ENCODE measurements around the gene TPCN1. TPM values are rescaled to one million over a fixed set of nuclear protein-coding genes. Genes with fewer than 3 reads are reported as not detected.

Gene TPCN1
- total RNA-seq, 1 donor from 2014 or later, result 34.9 TPM

GRCh38 chr12:113244047-113244460, 22.8 kb downstream of the TPCN1 start:
- Histone ChIP-seq H3K36me3 (ENCODE audit: control insufficient read depth, insufficient read depth, low read length) (no peaks in the 10 kb centered on the region), H3K27me3 (ENCODE audit: control insufficient read depth, insufficient read depth, low read length) (no peaks in the 10 kb centered on the region), H3K4me3 (ENCODE audit: low read depth, low read length) (no peak overlapping the region)
- DNase-seq (ENCODE audit: low read depth), result no peak
- no peak for TF ChIP-seq CTCF (IDR thresholded peaks at IDR 0.05; ENCODE audit: insufficient read depth, low read length, poor library complexity, severe bottlenecking)

- Histone ChIP-seq H3K4me3 (ENCODE audit: low read depth, low read length) (no peak overlapping the region), H3K27me3 (ENCODE audit: control insufficient read depth, insufficient read depth, low read length) (no peaks in the 10 kb centered on the region), H3K36me3 (ENCODE audit: control insufficient read depth, insufficient read depth, low read length) (no peaks in the 10 kb centered on the region)
- DNase-seq (ENCODE audit: low read depth), result no peak
- TF ChIP-seq CTCF (IDR thresholded peaks at IDR 0.05; ENCODE audit: insufficient read depth, low read length, poor library complexity, severe bottlenecking), result no peak
Observed at GRCh38 chr12:113244478-113244958, 23.3 kb downstream of the TPCN1 start.

GRCh38 chr12:113245695-113246477, 24.6 kb downstream of the TPCN1 start:
- Histone ChIP-seq H3K4me3 (ENCODE audit: low read depth, low read length) (no peak overlapping the region), H3K36me3 (ENCODE audit: control insufficient read depth, insufficient read depth, low read length) (no peaks in the 10 kb centered on the region), H3K27me3 (ENCODE audit: control insufficient read depth, insufficient read depth, low read length) (no peaks in the 10 kb centered on the region)
- no peak for TF ChIP-seq CTCF (IDR thresholded peaks at IDR 0.05; ENCODE audit: insufficient read depth, low read length, poor library complexity, severe bottlenecking)
- peak; percentile 88 for DNase-seq (ENCODE audit: low read depth)

- Histone ChIP-seq H3K27me3 (ENCODE audit: control insufficient read depth, insufficient read depth, low read length) (no peaks in the 10 kb centered on the region), H3K36me3 (ENCODE audit: control insufficient read depth, insufficient read depth, low read length) (no peaks in the 10 kb centered on the region), H3K4me3 (ENCODE audit: low read depth, low read length) (no peak overlapping the region)
- no peak for DNase-seq (ENCODE audit: low read depth)
- TF ChIP-seq CTCF (IDR thresholded peaks at IDR 0.05; ENCODE audit: insufficient read depth, low read length, poor library complexity, severe bottlenecking), result no peak
Observed at GRCh38 chr12:113246478-113247122, 25.3 kb downstream of the TPCN1 start.

- no peaks in the 10 kb centered on the region for H3K27me3 ChIP-seq (ENCODE audit: control insufficient read depth, insufficient read depth, low read length)
- no peak overlapping the region for H3K4me3 ChIP-seq (ENCODE audit: low read depth, low read length)
- no peak for DNase-seq (ENCODE audit: low read depth)
- TF ChIP-seq CTCF (IDR thresholded peaks at IDR 0.05; ENCODE audit: insufficient read depth, low read length, poor library complexity, severe bottlenecking), result no peak
- H3K36me3 ChIP-seq (ENCODE audit: control insufficient read depth, insufficient read depth, low read length), result no peaks in the 10 kb centered on the region
Observed at GRCh38 chr12:113247123-113248050, 26.1 kb downstream of the TPCN1 start.
